SU-DHL-6 (cell line): ENCODE data around the gene MAML2.

Source experiments
- EZH2phosphoT487 ChIP-seq: fragments of 200-600 bp; sonication (generic), shearing (Covaris generic); conservative IDR thresholded peaks from 2 replicates; pipeline ENCODE4 v1.6.1; 2018; ENCODE audit warnings: mild to moderate bottlenecking, antibody characterized with exemption, low read length, moderate library complexity, mixed read lengths
- TF ChIP-seq, protein P1 (sequence below): fragments of 200-600 bp; sonication (generic); IDR thresholded peaks from one replicate; pipeline ENCODE4 v1.5.1; 2017; ENCODE audit warnings: antibody characterized with exemption, mild to moderate bottlenecking, low read length, moderate library complexity; ENCODE audit not compliant: insufficient read depth, poor library complexity, severe bottlenecking

DNA sequence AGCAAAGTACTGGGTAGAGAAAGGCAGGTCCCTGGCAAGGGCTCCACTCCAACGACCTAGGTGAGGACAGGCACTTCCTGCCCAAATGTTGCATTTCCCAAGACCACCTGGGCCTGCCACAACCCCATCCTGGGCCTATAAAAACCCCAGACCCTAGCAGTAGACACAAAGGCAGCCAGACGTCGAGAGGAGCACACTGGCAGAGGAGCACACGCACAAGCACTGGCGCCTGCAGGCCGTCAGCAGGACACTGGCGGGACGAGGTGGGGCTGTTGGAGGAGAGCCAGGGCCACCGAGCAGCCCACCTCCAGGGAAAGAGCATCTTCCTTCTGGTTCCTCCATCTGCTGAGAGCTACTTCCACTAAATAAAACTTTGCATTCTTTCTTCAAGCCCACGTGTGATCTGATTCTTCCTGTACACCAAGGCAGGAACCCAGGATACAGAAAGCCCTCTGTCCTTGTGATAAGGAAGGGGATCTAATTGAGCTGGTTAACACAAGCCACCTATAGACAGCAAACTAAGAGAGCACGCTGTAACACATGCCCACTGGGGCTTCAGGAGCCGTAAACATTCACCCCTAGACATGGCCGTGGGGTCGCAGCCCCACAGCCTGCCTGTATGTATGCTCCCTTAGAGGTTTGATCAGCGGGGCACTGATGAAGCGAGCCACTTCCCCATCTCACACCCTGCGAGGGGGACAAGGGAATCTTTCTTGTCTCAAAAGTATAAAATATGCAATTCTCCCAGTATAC, 329.4 kb downstream of the MAML2 start:
- TF ChIP-seq, protein P1, sequence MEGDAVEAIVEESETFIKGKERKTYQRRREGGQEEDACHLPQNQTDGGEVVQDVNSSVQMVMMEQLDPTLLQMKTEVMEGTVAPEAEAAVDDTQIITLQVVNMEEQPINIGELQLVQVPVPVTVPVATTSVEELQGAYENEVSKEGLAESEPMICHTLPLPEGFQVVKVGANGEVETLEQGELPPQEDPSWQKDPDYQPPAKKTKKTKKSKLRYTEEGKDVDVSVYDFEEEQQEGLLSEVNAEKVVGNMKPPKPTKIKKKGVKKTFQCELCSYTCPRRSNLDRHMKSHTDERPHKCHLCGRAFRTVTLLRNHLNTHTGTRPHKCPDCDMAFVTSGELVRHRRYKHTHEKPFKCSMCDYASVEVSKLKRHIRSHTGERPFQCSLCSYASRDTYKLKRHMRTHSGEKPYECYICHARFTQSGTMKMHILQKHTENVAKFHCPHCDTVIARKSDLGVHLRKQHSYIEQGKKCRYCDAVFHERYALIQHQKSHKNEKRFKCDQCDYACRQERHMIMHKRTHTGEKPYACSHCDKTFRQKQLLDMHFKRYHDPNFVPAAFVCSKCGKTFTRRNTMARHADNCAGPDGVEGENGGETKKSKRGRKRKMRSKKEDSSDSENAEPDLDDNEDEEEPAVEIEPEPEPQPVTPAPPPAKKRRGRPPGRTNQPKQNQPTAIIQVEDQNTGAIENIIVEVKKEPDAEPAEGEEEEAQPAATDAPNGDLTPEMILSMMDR = no peak
- no peak for TF ChIP-seq EZH2phosphoT487
